Smooth muscle cell (in vitro differentiated cells): ENCODE data around the gene SIGLEC8. TPM values are rescaled to one million over a fixed set of nuclear protein-coding genes. Genes with fewer than 3 reads are reported as not detected.
"Not testable (repeated sequence)": the region's sequence is repeated elsewhere in the genome, so short reads cannot be mapped to it uniquely, and the experiment has no call there.

Source experiments
- DNase-seq: peaks from one replicate; lab custom pipeline; 2025; ENCODE audit not compliant: unreplicated experiment; lab: John Stamatoyannopoulos, UW
- H2AFZ ChIP-seq: fragments of 200-600 bp; sonication (generic); 2 replicates; pipeline ENCODE4 v1.6.0; 2016; ENCODE audit warnings: antibody characterized with exemption, low read depth, mild to moderate bottlenecking
- H3F3A ChIP-seq: fragments of 200-600 bp; sonication (generic); 2 replicates; pipeline ENCODE4 v1.6.0; 2017; ENCODE audit warnings: antibody characterized with exemption, low read depth
- H3K27ac ChIP-seq: fragments of 200-600 bp; sonication (generic); 2 replicates; pipeline ENCODE4 v1.5.1; 2016; ENCODE audit warnings: low read depth, mild to moderate bottlenecking
- H3K27me3 ChIP-seq: fragments of 200-600 bp; sonication (generic); 2 replicates; pipeline ENCODE4 v1.6.1; 2016; ENCODE audit warnings: low read depth, mild to moderate bottlenecking
- H3K36me3 ChIP-seq: fragments of 200-600 bp; sonication (generic); 2 replicates; pipeline ENCODE4 v1.5.1; 2016; ENCODE audit warnings: low read depth
- H3K4me1 ChIP-seq: fragments of 200-600 bp; sonication (generic); 2 replicates; pipeline ENCODE4 v1.5.1; 2016; ENCODE audit warnings: low read depth
- H3K4me2 ChIP-seq: fragments of 200-600 bp; sonication (generic); 2 replicates; pipeline ENCODE4 v1.6.0; 2016; ENCODE audit warnings: mild to moderate bottlenecking
- H3K4me3 ChIP-seq: fragments of 200-600 bp; sonication (generic); 2 replicates; pipeline ENCODE4 v1.5.1; 2016; ENCODE audit warnings: mild to moderate bottlenecking
- H3K79me2 ChIP-seq: fragments of 200-600 bp; sonication (generic); 2 replicates; pipeline ENCODE4 v1.6.0; 2016; ENCODE audit warnings: low read depth, mild to moderate bottlenecking
- H3K9ac ChIP-seq: fragments of 200-600 bp; sonication (generic); 2 replicates; pipeline ENCODE4 v1.6.0; 2016; ENCODE audit warnings: low read depth
- H3K9me3 ChIP-seq: fragments of 200-600 bp; sonication (generic); replicated peaks from 2 replicates; pipeline ENCODE4 v1.5.1; 2016; ENCODE audit warnings: low read depth
- H4K20me1 ChIP-seq: fragments of 200-600 bp; sonication (generic); 2 replicates; pipeline ENCODE4 v1.6.0; 2016; ENCODE audit warnings: low read depth
- WGBS: methylation state at CpG from one replicate; pipeline ENCODE4 v1.1.7; 2016; ENCODE audit warnings: low lambda C conversion rate; 5-methylcytosine and 5-hydroxymethylcytosine counted together
- polyA plus RNA-seq: library from polyadenylated mRNA; unstranded; fragments of >200 nt; fragmentation: Nextera tagmentation; extraction: Ambion mirVana; gene quantifications from 2 replicates; pipeline ENCODE4 v1.2.1, GENCODE V29; 2016
- total RNA-seq: library from RNA; depleted of rRNA; stranded (reverse); fragments of >200 nt; gene quantifications from 2 replicates; pipeline ENCODE4 v1.2.3, GENCODE V29; 2014
- TF ChIP-seq, protein P1 (sequence below): fragments of 200-600 bp; sonication (generic); IDR thresholded peaks from 2 replicates; pipeline ENCODE4 v1.5.1; 2017; ENCODE audit warnings: borderline replicate concordance, mild to moderate bottlenecking, antibody characterized with exemption; ENCODE audit not compliant: insufficient read depth, poor library complexity, severe bottlenecking

Gene SIGLEC8
- total and polyA plus RNA-seq, 2 experiments from 2014 or later = not detected

GRCh38 chr19:51430221-51430620 is 28.0 kb downstream of the SIGLEC8 start:
- Histone ChIP-seq H3K36me3 (no peaks in the 10 kb centered on the region), H4K20me1 (no peaks in the 10 kb centered on the region), H3K9me3 (no peaks in the 10 kb centered on the region), H2AFZ (no peak overlapping the region), H3K4me3 (no peak overlapping the region), H3K27ac (no peak overlapping the region), H3K27me3 (no peaks in the 10 kb centered on the region), H3F3A (no peaks in the 10 kb centered on the region), H3K79me2 (no peaks in the 10 kb centered on the region), H3K4me2 (no peak overlapping the region), H3K9ac (no peak overlapping the region), H3K4me1 (no peaks in the 10 kb centered on the region)
- DNase-seq = no peak
- WGBS = 78% methylated on average over 3 of the region's 3 CpGs
- TF ChIP-seq, protein P1, sequence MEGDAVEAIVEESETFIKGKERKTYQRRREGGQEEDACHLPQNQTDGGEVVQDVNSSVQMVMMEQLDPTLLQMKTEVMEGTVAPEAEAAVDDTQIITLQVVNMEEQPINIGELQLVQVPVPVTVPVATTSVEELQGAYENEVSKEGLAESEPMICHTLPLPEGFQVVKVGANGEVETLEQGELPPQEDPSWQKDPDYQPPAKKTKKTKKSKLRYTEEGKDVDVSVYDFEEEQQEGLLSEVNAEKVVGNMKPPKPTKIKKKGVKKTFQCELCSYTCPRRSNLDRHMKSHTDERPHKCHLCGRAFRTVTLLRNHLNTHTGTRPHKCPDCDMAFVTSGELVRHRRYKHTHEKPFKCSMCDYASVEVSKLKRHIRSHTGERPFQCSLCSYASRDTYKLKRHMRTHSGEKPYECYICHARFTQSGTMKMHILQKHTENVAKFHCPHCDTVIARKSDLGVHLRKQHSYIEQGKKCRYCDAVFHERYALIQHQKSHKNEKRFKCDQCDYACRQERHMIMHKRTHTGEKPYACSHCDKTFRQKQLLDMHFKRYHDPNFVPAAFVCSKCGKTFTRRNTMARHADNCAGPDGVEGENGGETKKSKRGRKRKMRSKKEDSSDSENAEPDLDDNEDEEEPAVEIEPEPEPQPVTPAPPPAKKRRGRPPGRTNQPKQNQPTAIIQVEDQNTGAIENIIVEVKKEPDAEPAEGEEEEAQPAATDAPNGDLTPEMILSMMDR = no peak

GRCh38 chr19:51427201-51427600 is 31.1 kb downstream of the SIGLEC8 start:
- Histone ChIP-seq H3K27ac (no peak overlapping the region), H3K9ac (no peak overlapping the region), H3K9me3 (no peaks in the 10 kb centered on the region), H3K79me2 (no peaks in the 10 kb centered on the region), H3K36me3 (no peaks in the 10 kb centered on the region), H3K4me2 (no peak overlapping the region), H4K20me1 (no peaks in the 10 kb centered on the region), H3K27me3 (no peaks in the 10 kb centered on the region), H2AFZ (no peak overlapping the region), H3K4me3 (no peak overlapping the region), H3K4me1 (no peaks in the 10 kb centered on the region), H3F3A (no peaks in the 10 kb centered on the region)
- TF ChIP-seq, protein P1 = no peak
- no peak for DNase-seq
- WGBS = 77% methylated on average over 3 of the region's 3 CpGs

DNA sequence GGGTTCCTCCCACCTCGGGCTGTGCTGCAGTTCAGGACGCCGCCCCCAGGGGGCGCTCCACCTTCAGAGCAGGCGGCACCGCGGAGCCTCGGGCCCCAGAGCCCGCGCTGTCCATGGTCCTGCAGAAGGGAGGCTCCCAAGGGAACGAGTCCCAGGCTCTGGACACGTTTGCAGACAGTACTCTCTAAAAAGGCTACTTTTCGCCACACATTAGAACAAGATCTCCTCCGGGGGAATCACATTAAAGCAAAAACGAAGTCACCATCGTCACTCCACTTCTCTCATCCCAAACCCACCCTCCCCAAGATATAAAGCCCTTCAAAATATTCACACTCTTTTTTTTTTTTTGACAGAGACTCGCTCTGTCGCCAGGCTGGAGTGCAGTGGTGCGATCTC is 36.2 kb downstream of the SIGLEC8 start:
- no peak overlapping the region for H2AFZ ChIP-seq
- no peak overlapping the region for H3K4me3 ChIP-seq
- no peaks in the 10 kb centered on the region for H3F3A ChIP-seq
- no peaks in the 10 kb centered on the region for H3K36me3 ChIP-seq
- H4K20me1 ChIP-seq = no peaks in the 10 kb centered on the region
- H3K4me2 ChIP-seq = no peak overlapping the region
- H3K27ac ChIP-seq = no peak overlapping the region
- no peaks in the 10 kb centered on the region for H3K9me3 ChIP-seq
- no peaks in the 10 kb centered on the region for H3K4me1 ChIP-seq
- DNase-seq = peak; percentile 56
- no peaks in the 10 kb centered on the region for H3K27me3 ChIP-seq
- 17% methylated on average over 18 of the region's 19 CpGs for WGBS
- H3K9ac ChIP-seq = no peak overlapping the region
- TF ChIP-seq, protein P1 = peak; percentile 100
- H3K79me2 ChIP-seq = no peaks in the 10 kb centered on the region

DNA sequence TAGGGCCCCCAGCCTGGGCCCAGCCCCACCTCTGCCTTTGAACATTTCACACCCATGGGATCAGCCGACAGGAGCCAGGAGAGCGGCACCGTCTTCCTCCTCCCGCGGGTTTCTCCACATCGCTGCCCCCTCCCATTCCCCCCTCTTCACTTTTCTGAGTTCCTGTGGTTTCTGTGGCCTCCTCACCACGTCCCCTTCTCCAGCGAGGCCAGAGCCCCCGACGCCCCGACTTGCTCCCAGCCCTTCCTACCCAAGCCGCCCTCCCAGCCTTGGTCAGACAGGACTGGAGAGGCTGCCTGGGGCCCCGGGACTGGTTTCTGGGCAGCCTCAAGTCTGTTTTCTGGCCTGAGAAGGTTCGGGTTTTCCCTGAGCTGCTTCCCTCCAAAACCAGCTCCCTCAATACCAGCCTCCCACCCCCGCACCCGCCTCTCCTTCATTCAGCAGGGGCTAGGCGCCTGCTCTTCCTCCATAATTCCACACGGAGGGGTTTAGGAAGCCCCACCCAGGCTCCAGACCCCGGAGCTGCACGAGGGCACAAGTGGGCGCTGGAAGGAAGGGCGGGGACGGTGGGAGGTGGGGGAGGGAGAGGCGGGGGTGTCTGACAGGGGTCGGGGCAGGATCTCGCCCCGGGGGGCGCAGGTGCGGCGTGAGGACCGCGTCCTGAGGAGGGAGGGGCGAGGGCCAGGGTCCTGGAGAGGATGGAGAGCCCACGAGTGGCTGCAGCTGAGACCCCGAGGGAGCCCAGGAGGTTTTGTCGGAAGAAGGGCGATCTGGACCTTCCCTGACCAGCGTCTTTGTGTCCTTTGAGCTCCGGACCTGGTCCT is 36.8 kb downstream of the SIGLEC8 start:
- Histone ChIP-seq H3K4me2 (no peak overlapping the region), H3K27ac (no peak overlapping the region), H3K9ac (no peak overlapping the region), H3K9me3 (no peaks in the 10 kb centered on the region), H3K4me1 (no peaks in the 10 kb centered on the region), H4K20me1 (no peaks in the 10 kb centered on the region), H3K27me3 (no peaks in the 10 kb centered on the region), H2AFZ (no peak overlapping the region), H3K79me2 (no peaks in the 10 kb centered on the region), H3K36me3 (no peaks in the 10 kb centered on the region), H3F3A (no peaks in the 10 kb centered on the region), H3K4me3 (no peak overlapping the region)
- no peak for DNase-seq
- WGBS = 44% methylated on average over 23 of the region's 39 CpGs
- TF ChIP-seq, protein P1 = no peak

GRCh38 chr19:51420511-51420910 is 37.7 kb downstream of the SIGLEC8 start:
- not testable (repeated sequence) for H3K9me3 ChIP-seq, H3F3A ChIP-seq, H3K27ac ChIP-seq, DNase-seq, H3K9ac ChIP-seq, H3K4me3 ChIP-seq, H3K4me1 ChIP-seq, H3K36me3 ChIP-seq, H2AFZ ChIP-seq, H3K4me2 ChIP-seq, H4K20me1 ChIP-seq, H3K79me2 ChIP-seq, H3K27me3 ChIP-seq
- WGBS = 90% methylated on average over 11 of the region's 11 CpGs
